Skeletal muscle tissue (tissue), 4 donors: ENCODE data around the gene PIK3CD. TPM values are rescaled to one million over a fixed set of nuclear protein-coding genes. Genes with fewer than 3 reads are reported as not detected.
"Not testable (repeated sequence)": the region's sequence is repeated elsewhere in the genome, so short reads cannot be mapped to it uniquely, and the experiment has no call there.

ENCODE experiments used
- H3K27ac ChIP-seq: one replicate; pipeline ENCODE4 v1.7.0; 2013; ENCODE audit warnings: mild to moderate bottlenecking, low read depth, low read length, inconsistent platforms
- H3K27me3 ChIP-seq, 3 donors: one replicate each; pipeline ENCODE4 v1.7.0; 2013; ENCODE audit warnings: low read length in 3 of 3; ENCODE audit not compliant: control insufficient read depth in 3 of 3, insufficient read depth in 3 of 3
- H3K36me3 ChIP-seq, 3 donors: one replicate each; pipeline ENCODE4 v1.7.0; 2013; ENCODE audit warnings: low read length in 3 of 3; ENCODE audit not compliant: control insufficient read depth in 3 of 3, insufficient read depth in 3 of 3
- H3K4me1 ChIP-seq, 3 donors: one replicate each; pipeline ENCODE4 v1.7.0; 2013; ENCODE audit warnings: low read length in 3 of 3, mild to moderate bottlenecking in 3 of 3; ENCODE audit not compliant: control insufficient read depth in 3 of 3, insufficient read depth in 3 of 3
- H3K4me3 ChIP-seq, 3 donors: one replicate each; pipeline ENCODE4 v1.7.0; 2013; ENCODE audit warnings: low read length in 3 of 3
- H3K9ac ChIP-seq, 3 donors: one replicate each; pipeline ENCODE4 v1.7.0; 2013; ENCODE audit warnings: low read length in 3 of 3, mild to moderate bottlenecking in 3 of 3, moderate library complexity in 2 of 3, low read depth in 1 of 3
- H3K9me3 ChIP-seq, 3 donors: one replicate each; pipeline ENCODE4 v1.7.0; 2013; ENCODE audit warnings: low read length in 3 of 3; ENCODE audit not compliant: control insufficient read depth in 3 of 3
- total RNA-seq: library from RNA; depleted of rRNA; stranded (reverse); fragments of >200 nt; gene quantifications from one replicate; pipeline ENCODE4 v1.2.3, GENCODE V29; 2014
- donor health status: Osteomylitis.

The PIK3CD gene
- total RNA-seq, 1 donor from 2014 or later = 4.2 TPM

DNA sequence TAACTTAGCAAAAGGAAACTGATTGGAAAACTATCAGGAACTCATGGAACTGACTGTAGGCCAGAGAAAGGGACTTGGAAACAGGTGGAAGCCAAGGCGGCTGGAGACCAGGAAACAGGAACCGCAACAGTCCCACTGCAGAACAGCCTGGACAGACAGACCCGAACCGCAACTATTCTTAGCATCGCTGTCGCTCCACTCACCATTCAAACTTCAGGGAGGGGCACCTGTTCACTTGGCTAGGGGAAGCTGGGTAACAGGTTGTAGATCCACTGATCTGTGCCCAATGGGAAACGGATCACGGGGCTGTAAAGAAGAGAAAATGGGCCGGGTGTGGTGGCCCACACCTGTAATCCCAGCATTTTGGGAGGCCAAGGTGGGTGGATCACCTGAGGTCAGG, 110.3 kb downstream of the PIK3CD start:
- no peak overlapping the region for H3K27ac ChIP-seq
- no peaks in the 10 kb centered on the region for H3K9me3 ChIP-seq
- peaks cover 0 to 4% (median 2%) of the 10 kb centered on the region in 3 donors for H3K36me3 ChIP-seq
- no peaks in the 10 kb centered on the region for H3K27me3 ChIP-seq
- H3K9ac ChIP-seq = no peak overlapping the region
- H3K4me1 ChIP-seq = peaks cover 0 to 9% (median 4%) of the 10 kb centered on the region in 3 donors
- no peak overlapping the region for H3K4me3 ChIP-seq

GRCh38 chr1:9762446-9762845, 110.9 kb downstream of the PIK3CD start:
- H3K4me1 ChIP-seq, H3K36me3 ChIP-seq, H3K4me3 ChIP-seq, H3K27ac ChIP-seq, H3K27me3 ChIP-seq, H3K9ac ChIP-seq, H3K9me3 ChIP-seq: not testable (repeated sequence)

GRCh38 chr1:9763914-9764313, 112.4 kb downstream of the PIK3CD start:
- Histone ChIP-seq H3K4me1 (peaks cover 0 to 9% (median 4%) of the 10 kb centered on the region in 3 donors), H3K4me3 (no peak overlapping the region), H3K9ac (no peak overlapping the region), H3K27ac (no peak overlapping the region), H3K36me3 (peaks cover 0 to 4% (median 2%) of the 10 kb centered on the region in 3 donors), H3K27me3 (no peaks in the 10 kb centered on the region), H3K9me3 (no peaks in the 10 kb centered on the region)

DNA sequence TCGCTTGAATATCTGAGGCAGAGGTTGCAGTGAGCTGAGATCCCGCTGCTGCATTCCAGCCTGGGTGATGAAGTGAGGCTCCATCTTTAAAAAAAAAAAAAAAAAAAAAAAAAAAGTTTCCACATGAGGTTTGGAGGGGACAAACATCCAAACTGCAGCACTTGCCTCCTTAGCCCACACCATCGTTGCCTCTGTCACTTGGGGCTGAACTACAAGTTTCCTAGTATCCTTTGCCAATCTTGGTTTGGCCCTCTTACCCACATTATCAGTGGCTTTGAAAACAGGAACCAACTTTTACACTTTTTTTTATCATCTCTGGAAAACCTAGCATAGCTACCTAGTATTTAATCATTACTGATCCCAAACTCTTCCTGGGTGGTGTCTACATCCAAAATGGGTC, 113.0 kb downstream of the PIK3CD start:
- Histone ChIP-seq H3K27ac (no peak overlapping the region), H3K4me1 (peaks cover 0 to 8% (median 2%) of the 10 kb centered on the region in 3 donors), H3K36me3 (peaks cover 0 to 4% (median 2%) of the 10 kb centered on the region in 3 donors), H3K4me3 (no peak overlapping the region), H3K9ac (no peak overlapping the region), H3K9me3 (no peaks in the 10 kb centered on the region), H3K27me3 (no peaks in the 10 kb centered on the region)

DNA sequence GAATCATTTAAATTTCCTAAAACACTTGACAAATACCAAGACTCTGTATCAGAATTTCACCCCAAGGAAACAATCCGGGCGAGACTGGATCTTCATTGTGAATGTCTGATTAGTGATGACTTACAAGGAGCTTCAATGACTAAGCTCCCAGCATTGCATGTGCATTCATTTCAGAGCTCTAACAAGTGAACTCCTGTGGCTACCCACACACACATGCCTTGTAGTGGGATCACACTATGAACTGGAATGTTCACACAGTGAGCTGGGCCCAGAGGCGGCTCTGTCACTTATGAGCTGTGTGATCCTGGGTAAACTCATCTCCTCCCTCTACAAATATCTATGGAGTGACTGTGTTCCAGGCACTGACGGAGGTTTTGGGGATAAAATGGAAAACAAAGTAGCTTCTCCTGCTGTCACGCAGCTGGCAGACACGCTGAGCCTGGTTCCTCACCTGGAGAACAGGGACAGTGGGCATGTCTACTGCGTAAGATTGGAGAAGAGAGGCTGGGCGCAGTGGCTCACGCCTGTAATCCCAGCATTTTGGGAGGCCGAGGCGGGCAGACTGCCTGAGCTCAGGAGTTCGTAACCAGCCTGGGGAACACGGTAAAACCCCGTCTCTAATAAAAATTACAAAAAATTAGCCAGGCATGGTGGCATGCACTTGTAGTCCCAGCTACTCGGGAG, 115.4 kb downstream of the PIK3CD start:
- H3K9me3 ChIP-seq = no peaks in the 10 kb centered on the region
- H3K9ac ChIP-seq = no peak overlapping the region
- no peaks in the 10 kb centered on the region for H3K27me3 ChIP-seq
- no peak overlapping the region for H3K27ac ChIP-seq
- H3K4me3 ChIP-seq = no peak overlapping the region
- H3K4me1 ChIP-seq = no peaks in the 10 kb centered on the region
- H3K36me3 ChIP-seq = peaks cover 0 to under 1% (median 0%) of the 10 kb centered on the region in 3 donors

- H3K27ac ChIP-seq = no peak overlapping the region
- H3K4me3 ChIP-seq = no peak overlapping the region
- H3K36me3 ChIP-seq = peaks cover 7 to 10% (median 9%) of the 10 kb centered on the region in 3 donors
- H3K27me3 ChIP-seq = no peaks in the 10 kb centered on the region
- H3K4me1 ChIP-seq = no peaks in the 10 kb centered on the region
- no peak overlapping the region for H3K9ac ChIP-seq
- no peaks in the 10 kb centered on the region for H3K9me3 ChIP-seq
These were observed 116.6 kb downstream of the PIK3CD start for GRCh38 chr1:9767964-9768668.

DNA sequence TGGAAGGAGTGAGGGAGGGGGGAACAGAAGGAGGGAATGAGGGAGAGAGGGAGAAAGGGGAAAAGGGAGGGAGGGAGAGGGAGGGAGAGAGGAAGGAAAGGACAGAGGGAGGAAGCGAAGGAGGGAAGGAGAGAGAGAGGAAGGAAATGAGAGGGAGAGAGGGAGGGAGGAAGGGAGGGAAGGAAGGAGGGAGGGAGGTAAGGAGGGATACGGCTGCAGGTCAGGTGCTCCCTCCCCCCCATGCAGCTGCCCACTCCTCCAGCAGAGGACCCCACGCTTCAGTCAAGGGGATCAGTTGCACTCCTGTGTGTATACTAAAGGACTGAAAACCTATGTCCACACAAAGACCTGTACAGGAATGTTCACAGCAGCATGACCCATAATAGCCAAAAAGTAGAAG, 117.5 kb downstream of the PIK3CD start:
- Histone ChIP-seq H3K9ac (no peak overlapping the region), H3K36me3 (peaks cover 7 to 10% (median 10%) of the 10 kb centered on the region in 3 donors), H3K27me3 (no peaks in the 10 kb centered on the region), H3K4me1 (no peaks in the 10 kb centered on the region), H3K4me3 (no peak overlapping the region), H3K9me3 (no peaks in the 10 kb centered on the region), H3K27ac (no peak overlapping the region)

GRCh38 chr1:9770298-9770697, 118.8 kb downstream of the PIK3CD start:
- no peak overlapping the region for H3K27ac ChIP-seq
- H3K4me1 ChIP-seq = no peaks in the 10 kb centered on the region
- no peaks in the 10 kb centered on the region for H3K9me3 ChIP-seq
- H3K4me3 ChIP-seq = no peak overlapping the region
- H3K9ac ChIP-seq = no peak overlapping the region
- H3K36me3 ChIP-seq = peaks cover 7 to 10% (median 10%) of the 10 kb centered on the region in 3 donors
- H3K27me3 ChIP-seq = no peaks in the 10 kb centered on the region

- peaks cover 7 to 12% (median 10%) of the 10 kb centered on the region in 3 donors for H3K36me3 ChIP-seq
- no peak overlapping the region for H3K4me3 ChIP-seq
- no peaks in the 10 kb centered on the region for H3K9me3 ChIP-seq
- H3K4me1 ChIP-seq = no peaks in the 10 kb centered on the region
- no peak overlapping the region for H3K27ac ChIP-seq
- no peaks in the 10 kb centered on the region for H3K27me3 ChIP-seq
- H3K9ac ChIP-seq = no peak overlapping the region
These were observed 123.5 kb downstream of the PIK3CD start for GRCh38 chr1:9774712-9775679.
